Neural progenitor cell (in vitro differentiated cells): ENCODE data around the gene MAP4K2. TPM values are rescaled to one million over a fixed set of nuclear protein-coding genes. Genes with fewer than 3 reads are reported as not detected.

Experiments used
- DNase-seq: peaks from one replicate; pipeline ENCODE4 v3.0.0-alpha.2; 2016; ENCODE audit warnings: low spot score
- H2AFZ ChIP-seq: fragments of 200-600 bp; sonication (generic); replicated peaks from 2 replicates; pipeline ENCODE4 v1.6.1; 2016; ENCODE audit warnings: antibody characterized with exemption
- H3F3A ChIP-seq: fragments of 200-600 bp; sonication (generic); 2 replicates; pipeline ENCODE4 v1.6.1; 2016; ENCODE audit warnings: antibody characterized with exemption, low read depth
- H3K27ac ChIP-seq: fragments of 200-600 bp; sonication (generic); 2 replicates; pipeline ENCODE4 v1.5.1; 2016; ENCODE audit warnings: mild to moderate bottlenecking
- H3K27me3 ChIP-seq: fragments of 200-600 bp; sonication (generic); 2 replicates; pipeline ENCODE4 v1.6.1; 2016; ENCODE audit warnings: mild to moderate bottlenecking, moderate library complexity
- H3K36me3 ChIP-seq: fragments of 200-600 bp; sonication (generic); 2 replicates; pipeline ENCODE4 v1.5.1; 2016
- H3K4me1 ChIP-seq: fragments of 200-600 bp; sonication (generic); 2 replicates; pipeline ENCODE4 v1.6.1; 2016; ENCODE audit warnings: mixed run types
- H3K4me2 ChIP-seq: fragments of 200-600 bp; sonication (generic); 2 replicates; pipeline ENCODE4 v1.6.1; 2016
- H3K4me3 ChIP-seq: fragments of 200-600 bp; sonication (generic); 2 replicates; pipeline ENCODE4 v1.5.1; 2016
- H3K79me2 ChIP-seq: fragments of 200-600 bp; sonication (generic); 2 replicates; pipeline ENCODE4 v1.6.1; 2016; ENCODE audit warnings: low read depth
- H3K9ac ChIP-seq: fragments of 200-600 bp; sonication (generic); 2 replicates; pipeline ENCODE4 v1.6.1; 2016
- H3K9me3 ChIP-seq: fragments of 200-600 bp; sonication (generic); 2 replicates; pipeline ENCODE4 v1.5.1; 2016; ENCODE audit warnings: low read depth
- H4K20me1 ChIP-seq: fragments of 200-600 bp; sonication (generic); 2 replicates; pipeline ENCODE4 v1.6.1; 2016; ENCODE audit warnings: low read depth
- H3K27ac Mint-ChIP-seq: 3 replicates; pipeline ENCODE4 v1.8.0; 2021; ENCODE audit warnings: mixed read lengths
- H3K27me3 Mint-ChIP-seq: 2 replicates; pipeline ENCODE4 v1.8.0; 2022; ENCODE audit warnings: low read depth, mild to moderate bottlenecking, inconsistent platforms, moderate library complexity, mixed read lengths; ENCODE audit not compliant: insufficient read depth
- H3K36me3 Mint-ChIP-seq: 3 replicates; pipeline ENCODE4 v1.8.0; 2021; ENCODE audit warnings: mixed read lengths
- H3K4me1 Mint-ChIP-seq: 3 replicates; pipeline ENCODE4 v1.8.0; 2021; ENCODE audit warnings: mixed read lengths
- H3K4me3 Mint-ChIP-seq: 3 replicates; pipeline ENCODE4 v1.8.0; 2021; ENCODE audit warnings: mild to moderate bottlenecking, moderate library complexity, mixed read lengths
- H3K9me3 Mint-ChIP-seq: 3 replicates; pipeline ENCODE4 v1.8.0; 2020; ENCODE audit warnings: mixed read lengths
- CTCF ChIP-seq: fragments of 200-600 bp; sonication (generic); IDR thresholded peaks from 2 replicates; pipeline ENCODE4 v1.5.1; 2017; ENCODE audit warnings: antibody characterized with exemption, mild to moderate bottlenecking
- EZH2 ChIP-seq: fragments of 200-600 bp; sonication (generic); IDR thresholded peaks from 2 replicates; pipeline ENCODE4 v1.6.1; 2017; ENCODE audit warnings: antibody characterized with exemption, mild to moderate bottlenecking, moderate library complexity
- EZH2phosphoT487 ChIP-seq: fragments of 200-600 bp; sonication (generic); IDR thresholded peaks from 2 replicates; pipeline ENCODE4 v1.6.1; 2017; ENCODE audit warnings: antibody characterized with exemption
- total RNA-seq: library from RNA; depleted of rRNA; stranded (reverse); fragments of >200 nt; gene quantifications from 2 replicates; pipeline ENCODE4 v1.2.3, GENCODE V29; 2015; ENCODE audit warnings: low replicate concordance

The MAP4K2 gene
- total RNA-seq, 1 donor from 2014 or later: 15.8 TPM

GRCh38 chr11:64741375-64742086 is 61.5 kb downstream of the MAP4K2 start:
- Histone ChIP-seq H3K4me3 (peak overlapping the region; percentile 41), H2AFZ (no peak overlapping the region), H4K20me1 (peaks cover 31% of the 10 kb centered on the region), H3K4me2 (peak overlapping the region; percentile 74), H3K27me3 (peaks cover 76% of the 10 kb centered on the region), H3K36me3 (no peaks in the 10 kb centered on the region), H3K9ac (no peak overlapping the region), H3K9me3 (no peaks in the 10 kb centered on the region), H3K79me2 (no peaks in the 10 kb centered on the region), H3K27ac (no peak overlapping the region), H3K4me1 (peaks cover 14% of the 10 kb centered on the region), H3F3A (peaks cover 34% of the 10 kb centered on the region)
- Mint-ChIP-seq H3K4me3 (peak overlapping the region; percentile 53), H3K9me3 (no peaks in the 10 kb centered on the region), H3K4me1 (peaks cover 17% of the 10 kb centered on the region), H3K36me3 (no peaks in the 10 kb centered on the region), H3K27ac (no peak overlapping the region), H3K27me3 (peaks cover 35% of the 10 kb centered on the region)
- TF ChIP-seq CTCF: no peak
- DNase-seq: peak; percentile 30

GRCh38 chr11:64739871-64740270 is 63.1 kb downstream of the MAP4K2 start:
- H4K20me1 ChIP-seq: peaks cover 26% of the 10 kb centered on the region
- no peak overlapping the region for H3K4me3 Mint-ChIP-seq
- no peak overlapping the region for H3K4me2 ChIP-seq
- peaks cover 14% of the 10 kb centered on the region for H3K4me1 ChIP-seq
- no peaks in the 10 kb centered on the region for H3K9me3 Mint-ChIP-seq
- no peak overlapping the region for H3K27ac ChIP-seq
- H3K4me3 ChIP-seq: no peak overlapping the region
- no peaks in the 10 kb centered on the region for H3K9me3 ChIP-seq
- peaks cover 60% of the 10 kb centered on the region for H3K27me3 ChIP-seq
- no peaks in the 10 kb centered on the region for H3K36me3 Mint-ChIP-seq
- no peak overlapping the region for H3K27ac Mint-ChIP-seq
- no peaks in the 10 kb centered on the region for H3K79me2 ChIP-seq
- DNase-seq: no peak
- no peak for TF ChIP-seq CTCF
- no peak for TF ChIP-seq EZH2phosphoT487
- no peak for TF ChIP-seq EZH2
- H3K36me3 ChIP-seq: no peaks in the 10 kb centered on the region
- no peak overlapping the region for H2AFZ ChIP-seq
- H3K9ac ChIP-seq: no peak overlapping the region
- peaks cover 25% of the 10 kb centered on the region for H3K4me1 Mint-ChIP-seq
- peaks cover 18% of the 10 kb centered on the region for H3F3A ChIP-seq
- H3K27me3 Mint-ChIP-seq: peaks cover 34% of the 10 kb centered on the region

GRCh38 chr11:64736654-64737053 is 66.4 kb downstream of the MAP4K2 start:
- H3K4me3 Mint-ChIP-seq: no peak overlapping the region

More at GRCh38 chr11:64736654-64737053, 66.4 kb downstream of the MAP4K2 start:
- no peak overlapping the region for H3K4me3 ChIP-seq
- peaks cover 28% of the 10 kb centered on the region for H3K27me3 ChIP-seq
- no peak overlapping the region for H2AFZ ChIP-seq
- Mint-ChIP-seq H3K27ac (no peak overlapping the region), H3K27me3 (peaks cover 23% of the 10 kb centered on the region), H3K9me3 (no peaks in the 10 kb centered on the region), H3K4me1 (peaks cover 22% of the 10 kb centered on the region), H3K36me3 (peaks cover 2% of the 10 kb centered on the region)
- H3K4me1 ChIP-seq: no peaks in the 10 kb centered on the region
- H3K4me2 ChIP-seq: no peak overlapping the region
- H3K9me3 ChIP-seq: no peaks in the 10 kb centered on the region
- TF ChIP-seq EZH2phosphoT487 (no peak), EZH2 (no peak), CTCF (no peak)
- H3K36me3 ChIP-seq: no peaks in the 10 kb centered on the region
- no peak overlapping the region for H3K9ac ChIP-seq
- no peaks in the 10 kb centered on the region for H3K79me2 ChIP-seq
- peaks cover under 1% of the 10 kb centered on the region for H4K20me1 ChIP-seq
- peak; percentile 1 for DNase-seq
- peaks cover 4% of the 10 kb centered on the region for H3F3A ChIP-seq
- no peak overlapping the region for H3K27ac ChIP-seq
